H1 (cell line): Measurements from ENCODE around the gene STXBP4. TPM values are rescaled to one million over a fixed set of nuclear protein-coding genes. Genes with fewer than 3 reads are reported as not detected.

Source experiments
- CTCF ChIA-PET: fragments of 300-600 bp; sonication (Branson Sonifier 250); formaldehyde crosslinking; loops from one replicate; lab custom pipeline; 2021; ENCODE audit not compliant: partially characterized antibody; lab: Charles Lee
- POLR2A ChIA-PET: fragments of 300-600 bp; sonication (Branson Sonifier 250); formaldehyde crosslinking; loops from one replicate; lab custom pipeline; 2021; ENCODE audit warnings: inconsistent platforms; ENCODE audit not compliant: partially characterized antibody; lab: Charles Lee
- DNase-seq, 2 experiments: peaks; one replicate each; pipeline versions ENCODE4 v3.0.0 to v3.0.0-alpha.2; 2010 to 2022; ENCODE audit warnings: low spot score in 2 of 2, low read depth in 1 of 2, mixed read lengths in 1 of 2
- FAIRE-seq: peaks from 2 replicates; lab custom pipeline; 2011; peaks lifted over from hg19 to GRCh38; lab: Jason Lieb, UNC
- H2AFZ ChIP-seq: 2 replicates; pipeline ENCODE4 v1.8.1; 2012; ENCODE audit warnings: low read length, inconsistent platforms
- H2AK5ac ChIP-seq: 2 replicates; pipeline ENCODE4 v1.6.1; 2013; ENCODE audit warnings: low read depth, low read length
- H2BK120ac ChIP-seq: replicated peaks from 2 replicates; pipeline ENCODE3; 2013; ENCODE audit warnings: low read depth, low read length, inconsistent platforms
- H2BK12ac ChIP-seq: 2 replicates; pipeline ENCODE4 v1.6.1; 2013; ENCODE audit warnings: low read depth, low read length
- H2BK15ac ChIP-seq: 2 replicates; pipeline ENCODE4 v1.6.1; 2013; ENCODE audit warnings: low read length
- H2BK20ac ChIP-seq: 2 replicates; pipeline ENCODE4 v1.6.1; 2013; ENCODE audit warnings: low read length
- H2BK5ac ChIP-seq: 2 replicates; pipeline ENCODE4 v1.6.1; 2013; ENCODE audit warnings: low read depth, low read length
- H3K14ac ChIP-seq: 2 replicates; pipeline ENCODE4 v1.6.1; 2013; ENCODE audit warnings: inconsistent platforms; ENCODE audit not compliant: insufficient read length
- H3K18ac ChIP-seq: 2 replicates; pipeline ENCODE4 v1.6.1; 2013; ENCODE audit warnings: low read length; ENCODE audit errors: extremely low read depth
- H3K23ac ChIP-seq: 2 replicates; pipeline ENCODE4 v1.6.1; 2013; ENCODE audit warnings: inconsistent platforms; ENCODE audit not compliant: insufficient read length
- H3K23me2 ChIP-seq: 2 replicates; pipeline ENCODE4 v1.6.1; 2013; ENCODE audit warnings: low read depth, low read length
- H3K27ac ChIP-seq: 2 replicates; pipeline ENCODE4 v1.6.1; 2011; ENCODE audit warnings: low read depth, low read length, inconsistent platforms
- H3K27me3 ChIP-seq, 4 experiments: replicated peaks in 1 of 4; 1 replicate in 1 of 4; 2 replicates in 3 of 4; pipeline versions ENCODE4 v1.6.1 to v1.8.1; 2011 to 2013; ENCODE audit warnings: low read length in 3 of 4, mild to moderate bottlenecking in 3 of 4, inconsistent platforms in 2 of 4, mixed read lengths in 2 of 4, moderate library complexity in 1 of 4; ENCODE audit not compliant: control insufficient read depth in 3 of 4, insufficient read depth in 3 of 4; ENCODE audit errors: extremely low read depth in 1 of 4
- H3K36me3 ChIP-seq, 4 experiments: 2 replicates each; pipeline versions ENCODE4 v1.6.1 to v1.8.1; 2011 to 2013; ENCODE audit warnings: mild to moderate bottlenecking in 4 of 4, low read length in 3 of 4, moderate library complexity in 2 of 4, control low read depth in 1 of 4, inconsistent platforms in 1 of 4; ENCODE audit not compliant: insufficient read depth in 4 of 4, control insufficient read depth in 2 of 4
- H3K4ac ChIP-seq: replicated peaks from 2 replicates; pipeline ENCODE3; 2013; ENCODE audit warnings: low read length, low read depth, mixed read lengths, inconsistent platforms; ENCODE audit not compliant: insufficient read length
- H3K4me1 ChIP-seq, 4 experiments: replicated peaks in 1 of 4; 1 replicate in 1 of 4; 2 replicates in 3 of 4; pipeline versions ENCODE4 v1.6.1 to v1.8.1; 2011 to 2013; ENCODE audit warnings: low read length in 3 of 4, inconsistent platforms in 2 of 4, mixed read lengths in 1 of 4; ENCODE audit not compliant: insufficient read depth in 4 of 4, control insufficient read depth in 3 of 4
- H3K4me2 ChIP-seq, 2 experiments: 2 replicates each; pipeline versions ENCODE4 v1.6.1 to v1.8.1; 2011 to 2013; ENCODE audit warnings: low read depth in 2 of 2, low read length in 2 of 2, control low read depth in 1 of 2, inconsistent platforms in 1 of 2, mild to moderate bottlenecking in 1 of 2; ENCODE audit not compliant: insufficient read depth in 1 of 2
- H3K4me3 ChIP-seq, 4 experiments: fragments of 200-600, 300-600 bp in 1 of 4; sonication (generic), shearing (Covaris generic), sonication (Bioruptor Twin) in 1 of 4; 2 replicates each; pipeline versions ENCODE4 v1.5.1 to v1.8.1; 2011 to 2016; ENCODE audit warnings: low read length in 4 of 4, low read depth in 3 of 4, control low read depth in 2 of 4, inconsistent platforms in 2 of 4, mild to moderate bottlenecking in 2 of 4, mixed read lengths in 1 of 4, moderate library complexity in 1 of 4; ENCODE audit not compliant: insufficient read depth in 2 of 4; ENCODE audit errors: extremely low read depth in 1 of 4
- H3K56ac ChIP-seq: replicated peaks from 2 replicates; pipeline ENCODE3; 2013; ENCODE audit warnings: low read depth, mild to moderate bottlenecking, mixed read lengths, low read length, inconsistent platforms; ENCODE audit not compliant: insufficient read length
- H3K79me1 ChIP-seq: 2 replicates; pipeline ENCODE4 v1.6.1; 2013; ENCODE audit warnings: low read depth, low read length, control low read depth
- H3K79me2 ChIP-seq, 2 experiments: 2 replicates each; pipeline versions ENCODE4 v1.6.1 to v1.8.1; 2012 to 2013; ENCODE audit warnings: low read length in 2 of 2, mild to moderate bottlenecking in 2 of 2, inconsistent platforms in 1 of 2; ENCODE audit not compliant: insufficient read depth in 2 of 2, control insufficient read depth in 1 of 2
- H3K9ac ChIP-seq, 4 experiments: replicated peaks in 1 of 4; 1 replicate in 1 of 4; 2 replicates in 3 of 4; pipeline versions ENCODE4 v1.6.1 to v1.8.1; 2011 to 2013; ENCODE audit warnings: low read depth in 3 of 4, low read length in 3 of 4, control low read depth in 2 of 4, mild to moderate bottlenecking in 2 of 4, moderate library complexity in 2 of 4, inconsistent platforms in 1 of 4; ENCODE audit errors: extremely low read depth in 1 of 4
- H3K9me3 ChIP-seq, 2 experiments: 2 replicates each; pipeline versions ENCODE4 v1.6.1 to v1.8.1; 2012 to 2013; ENCODE audit warnings: mild to moderate bottlenecking in 2 of 2, moderate library complexity in 2 of 2, control low read depth in 1 of 2, inconsistent platforms in 1 of 2, low read depth in 1 of 2, low read length in 1 of 2, mixed read lengths in 1 of 2; ENCODE audit not compliant: insufficient read depth in 2 of 2
- H4K20me1 ChIP-seq, 2 experiments: replicated peaks in 1 of 2; 2 replicates each; pipeline versions ENCODE3 to v1.8.1; 2011 to 2013; ENCODE audit warnings: inconsistent platforms in 2 of 2, low read length in 2 of 2, mild to moderate bottlenecking in 1 of 2; ENCODE audit not compliant: insufficient read depth in 2 of 2, control insufficient read depth in 1 of 2
- H4K5ac ChIP-seq: 2 replicates; pipeline ENCODE4 v1.6.1; 2013; ENCODE audit warnings: low read length, low read depth, mixed read lengths, inconsistent platforms; ENCODE audit not compliant: insufficient read length
- H4K8ac ChIP-seq: 2 replicates; pipeline ENCODE4 v1.8.0; 2013; ENCODE audit warnings: mild to moderate bottlenecking, moderate library complexity, low read length, inconsistent platforms; ENCODE audit not compliant: insufficient read depth; ENCODE audit errors: extremely low read depth
- H4K91ac ChIP-seq: replicated peaks from 2 replicates; pipeline ENCODE3; 2013; ENCODE audit warnings: low read length, mixed read lengths, inconsistent platforms; ENCODE audit not compliant: insufficient read length
- CBX8 ChIP-seq: fragments of 300-800, 300-1000 bp; sonication (generic); IDR thresholded peaks from 2 replicates; pipeline ENCODE4 v1.7.1; 2016; ENCODE audit warnings: low read depth, low read length, borderline replicate concordance
- CEBPB ChIP-seq: IDR thresholded peaks from 2 replicates; pipeline ENCODE4 v1.6.1; 2012; ENCODE audit warnings: low read depth, low read length
- CHD2 ChIP-seq: IDR thresholded peaks from 2 replicates; pipeline ENCODE4 v1.6.1; 2012; ENCODE audit warnings: low read length, improper control_type of control experiment
- CTCF ChIP-seq, 3 experiments: IDR thresholded peaks; 1 replicate in 2 of 3; 2 replicates in 1 of 3; pipeline versions ENCODE4 v1.5.1 to v1.6.1; 2011; ENCODE audit warnings: low read length in 3 of 3, mild to moderate bottlenecking in 3 of 3, inconsistent platforms in 2 of 3, low read depth in 1 of 3, moderate library complexity in 1 of 3; ENCODE audit not compliant: insufficient read depth in 1 of 3; ENCODE audit errors: control extremely low read depth in 1 of 3
- HDAC6 ChIP-seq: IDR thresholded peaks from one replicate; pipeline ENCODE4 v1.7.1; 2012; ENCODE audit warnings: low read depth, mild to moderate bottlenecking, inconsistent platforms, low read length, moderate library complexity
- MAX ChIP-seq: IDR thresholded peaks from 2 replicates; pipeline ENCODE4 v1.6.1; 2012; ENCODE audit warnings: inconsistent platforms
- POU5F1 ChIP-seq: IDR thresholded peaks from 2 replicates; pipeline ENCODE4 v1.6.1; 2011; ENCODE audit warnings: low read depth, mild to moderate bottlenecking, low read length, moderate library complexity
- RNF2 ChIP-seq: fragments of 200-900, 300-1000 bp; sonication (generic); IDR thresholded peaks from 2 replicates; pipeline ENCODE4 v1.7.1; 2016; ENCODE audit warnings: borderline replicate concordance, low read depth, mild to moderate bottlenecking, antibody characterized with exemption, low read length; ENCODE audit not compliant: poor library complexity, severe bottlenecking; ENCODE audit errors: missing control alignments
- RXRA ChIP-seq: IDR thresholded peaks from 2 replicates; pipeline ENCODE4 v1.6.1; 2011; ENCODE audit warnings: low read depth, mild to moderate bottlenecking, low read length, moderate library complexity; ENCODE audit not compliant: insufficient read depth
- SIRT6 ChIP-seq: IDR thresholded peaks from one replicate; pipeline ENCODE4 v1.7.1; 2012; ENCODE audit warnings: low read length, inconsistent platforms
- TCF12 ChIP-seq: IDR thresholded peaks from 2 replicates; pipeline ENCODE4 v1.6.1; 2011; ENCODE audit warnings: low read depth, mild to moderate bottlenecking, low read length
- WGBS, 2 experiments: shearing (Covaris generic) in 1 of 2; methylation state at CpG; one replicate each; pipeline versions ENCODE4 v1.1.6 to v1.1.7; 2013 to 2015; ENCODE audit warnings: low lambda C conversion rate in 2 of 2, mixed read lengths in 2 of 2, inconsistent platforms in 1 of 2, low coverage in 1 of 2, missing lambda C conversion rate in 1 of 2; ENCODE audit not compliant: insufficient replicate concordance in 2 of 2, insufficient coverage in 1 of 2, insufficient read length in 1 of 2; ENCODE audit errors: extremely low coverage in 1 of 2, missing lambda C conversion rate in 1 of 2; 5-methylcytosine and 5-hydroxymethylcytosine counted together
- polyA plus RNA-seq, 7 experiments: library from polyadenylated mRNA; depleted of rRNA in 3 of 7; stranded (reverse) in 5 of 7; unstranded in 2 of 7; fragments of >200 nt in 5 of 7; fragments of 200-250 nt in 2 of 7; gene quantifications; 1 replicate in 5 of 7; 2 replicates in 1 of 7; 4 replicates in 1 of 7; pipeline versions ENCODE4 v1.2.1 to v1.2.3, GENCODE V29; 2011 to 2013; ENCODE audit warnings: missing spikeins in 2 of 7, mixed read lengths in 2 of 7
- total RNA-seq: library from RNA; stranded (reverse); fragmentation: NEBNext Ultra II Directional; extraction: Animal tissue kit (Norgen Biotek cat#: 25700); gene quantifications from 2 replicates; pipeline ENCODE4 v1.2.1, GENCODE V29; 2021

Gene STXBP4
- total and polyA plus RNA-seq, 2 of the 8 experiments (the other 6 are each of a cell fraction or from before 2014, with no cell fraction given), result 3.2 to 18.5 TPM

- H3K23me2 ChIP-seq, result no peaks in the 10 kb centered on the region
- H2BK12ac ChIP-seq, result no peak overlapping the region
- H3K4me1 ChIP-seq, result no peaks in the 10 kb centered on the region
- DNase-seq (no peak), FAIRE-seq (no peak)
- no peak overlapping the region for H3K14ac ChIP-seq
- H4K8ac ChIP-seq, result no peak overlapping the region
- WGBS, 2 experiments, result 94% methylated on average over 4 of the region's 4 CpGs; no CpG with 5 or more reads in 1 of the 2 experiments
- H2AFZ ChIP-seq, result no peak overlapping the region
- H3K4ac ChIP-seq, result no peak overlapping the region
- H3K4me3 ChIP-seq, result no peak overlapping the region
- no peak overlapping the region for H3K9ac ChIP-seq
- no peaks in the 10 kb centered on the region for H3K79me2 ChIP-seq
- H2BK5ac ChIP-seq, result no peak overlapping the region
- H4K91ac ChIP-seq, result no peak overlapping the region
- no peak overlapping the region for H3K4me2 ChIP-seq
- H3K56ac ChIP-seq, result no peak overlapping the region
- H4K20me1 ChIP-seq, result no peaks in the 10 kb centered on the region
- H2AK5ac ChIP-seq, result no peak overlapping the region
- H3K79me1 ChIP-seq, result no peaks in the 10 kb centered on the region
- H2BK20ac ChIP-seq, result no peak overlapping the region
- H2BK15ac ChIP-seq, result no peak overlapping the region
- no peak overlapping the region for H2BK120ac ChIP-seq
- no peak overlapping the region for H3K23ac ChIP-seq
- H3K36me3 ChIP-seq, result no peaks in the 10 kb centered on the region; a peak in 2 of 8 replicates
- no peak overlapping the region for H3K27ac ChIP-seq
- no peak overlapping the region for H3K18ac ChIP-seq
- ChIA-PET CTCF (no interaction called here), POLR2A (no interaction called here)
- no peak overlapping the region for H4K5ac ChIP-seq
- no peaks in the 10 kb centered on the region for H3K27me3 ChIP-seq
- no peaks in the 10 kb centered on the region for H3K9me3 ChIP-seq
- TF ChIP-seq RXRA (no peak), SIRT6 (no peak), CHD2 (no peak), CEBPB (no peak), HDAC6 (no peak), TCF12 (no peak), MAX (no peak), POU5F1 (no peak), CTCF (IDR thresholded peaks at IDR 0.05; ENCODE audit: control extremely low read depth in 1 of 3, insufficient read depth in 1 of 3, low read depth in 1 of 3, low read length in 3 of 3) (no peak), RNF2 (no peak), CBX8 (no peak)
These were observed 72.0 kb downstream of the STXBP4 start for GRCh38 chr17:55040611-55041010.
